Measurements from ENCODE around the gene PLEKHJ1.

The PLEKHJ1 gene

DNA sequence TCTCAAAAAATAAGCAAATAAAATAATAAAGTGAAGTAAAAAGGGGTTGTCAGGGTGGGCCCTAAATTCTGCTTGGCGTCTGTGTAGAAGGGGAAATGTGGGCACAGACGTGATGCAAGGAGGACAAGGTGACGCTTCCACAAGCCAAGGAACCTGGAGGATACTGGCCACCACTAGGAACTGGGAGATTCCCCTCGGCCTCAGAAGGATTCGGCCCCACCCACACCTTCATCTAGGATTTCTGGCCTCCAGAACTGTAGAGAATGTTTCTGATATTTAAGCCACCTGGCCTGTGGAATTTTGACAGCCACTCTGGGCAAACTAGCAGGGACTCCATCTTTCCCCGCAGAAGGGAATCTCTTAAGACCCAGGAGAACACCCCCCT lies 1.1 kb downstream of the PLEKHJ1 start:
- DNase-seq (ENCODE audit: low read depth), result no peak

DNA sequence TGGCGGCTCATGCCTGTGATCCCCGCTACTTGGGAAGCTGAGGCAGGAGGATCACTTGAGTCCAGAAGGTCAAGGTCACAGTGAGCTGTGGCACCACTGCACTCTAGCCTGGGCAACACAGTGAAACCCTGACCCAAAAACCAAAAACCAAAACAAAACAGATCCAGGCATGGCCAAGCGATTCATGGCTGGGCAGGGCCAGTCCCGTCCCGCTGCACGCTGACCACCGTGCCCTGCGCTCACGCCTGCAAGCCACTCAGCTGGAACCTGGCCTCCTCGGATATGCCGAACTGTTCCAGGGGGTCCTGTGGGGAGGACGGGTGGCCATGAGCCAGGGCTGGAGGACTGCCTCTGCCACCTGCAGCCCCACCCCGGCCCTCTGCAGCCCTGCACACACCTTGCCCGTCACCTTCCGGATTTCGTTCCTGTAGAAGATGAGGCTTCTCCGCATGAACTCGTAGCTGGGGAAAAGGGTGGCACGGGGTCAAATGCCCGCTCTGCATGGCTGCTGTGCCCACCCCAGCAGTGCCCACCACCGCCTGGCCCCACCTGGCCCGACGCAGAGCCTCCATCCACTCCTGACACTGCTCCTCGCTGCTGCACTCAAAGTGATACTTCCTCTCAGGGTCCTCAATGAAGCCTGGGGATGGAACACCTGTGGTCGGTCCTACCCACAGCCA lies 2.4 kb downstream of the PLEKHJ1 start:
- no peak for DNase-seq (ENCODE audit: low read depth)

DNA sequence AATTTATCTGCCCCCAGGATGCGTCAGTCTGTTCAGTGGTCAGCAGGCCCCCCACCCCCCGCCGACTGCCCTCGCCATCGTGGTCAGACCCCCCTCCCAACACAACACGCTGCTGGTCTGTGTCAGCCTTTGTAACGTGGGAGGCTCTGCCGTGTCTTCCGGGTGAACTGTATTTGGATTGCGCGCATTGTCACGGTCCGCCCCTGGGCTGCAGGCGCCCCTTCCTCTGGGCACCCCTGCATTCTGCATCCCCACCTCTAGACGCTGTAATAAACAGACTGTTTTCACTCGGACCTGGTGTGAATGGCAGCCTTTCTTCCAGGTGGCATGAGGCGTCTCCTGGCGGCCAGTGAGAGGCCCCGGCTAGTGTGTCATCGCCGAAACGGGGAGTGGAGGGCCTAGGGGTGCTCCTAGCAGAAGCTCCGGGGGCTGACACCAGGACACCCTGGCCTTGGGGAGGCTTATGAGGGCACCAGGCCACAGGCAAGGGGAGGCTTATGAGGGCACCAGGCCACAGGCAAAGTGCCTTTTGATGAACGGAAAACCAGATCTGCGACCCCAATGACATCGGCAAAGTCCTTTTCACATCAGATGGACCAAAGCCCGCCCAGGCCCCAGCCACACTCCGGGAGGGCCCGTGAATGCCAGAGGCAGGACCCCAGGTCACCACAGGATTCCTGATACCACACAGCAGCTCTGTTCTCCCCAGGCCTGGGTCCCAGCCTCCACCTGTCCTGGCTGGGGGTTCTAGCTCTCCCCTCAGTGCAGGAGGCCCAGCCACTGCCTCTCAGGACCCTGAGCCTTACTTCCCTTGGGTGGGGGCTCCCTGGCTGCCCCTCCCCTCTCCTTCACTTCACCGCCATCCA lies 3.6 kb downstream of the PLEKHJ1 start:
- no peak for DNase-seq (ENCODE audit: low read depth)

DNA sequence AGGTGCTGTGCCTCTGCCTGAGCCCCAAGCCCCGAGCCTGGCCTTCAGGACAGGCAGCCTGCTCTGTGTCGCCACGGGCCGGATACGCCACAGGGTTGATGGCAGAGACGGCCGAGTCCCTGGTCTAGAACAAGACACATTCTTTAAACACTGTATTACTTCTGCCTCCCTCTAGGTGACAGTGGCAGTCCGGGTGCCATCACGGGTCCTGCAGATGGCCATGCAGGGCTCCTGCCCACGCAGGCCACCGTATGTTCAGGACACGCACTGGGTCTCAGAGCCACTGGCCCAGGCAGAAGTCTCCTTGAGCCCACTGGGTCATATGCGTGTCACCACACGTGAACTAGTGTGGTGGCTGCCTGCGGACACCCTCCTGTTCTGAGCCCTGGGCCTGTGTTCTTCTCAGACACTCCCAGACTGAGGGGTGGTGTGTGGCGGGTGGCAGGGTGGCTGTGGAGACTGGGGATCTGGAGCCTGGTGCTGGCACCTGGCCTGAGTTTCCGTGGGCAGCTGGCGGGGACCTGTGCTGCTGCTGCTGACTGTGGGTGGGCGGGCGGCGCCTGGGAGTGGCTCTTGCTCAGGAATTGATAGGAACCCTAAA lies 4.4 kb downstream of the PLEKHJ1 start:
- DNase-seq (ENCODE audit: low read depth), result no peak

DNA sequence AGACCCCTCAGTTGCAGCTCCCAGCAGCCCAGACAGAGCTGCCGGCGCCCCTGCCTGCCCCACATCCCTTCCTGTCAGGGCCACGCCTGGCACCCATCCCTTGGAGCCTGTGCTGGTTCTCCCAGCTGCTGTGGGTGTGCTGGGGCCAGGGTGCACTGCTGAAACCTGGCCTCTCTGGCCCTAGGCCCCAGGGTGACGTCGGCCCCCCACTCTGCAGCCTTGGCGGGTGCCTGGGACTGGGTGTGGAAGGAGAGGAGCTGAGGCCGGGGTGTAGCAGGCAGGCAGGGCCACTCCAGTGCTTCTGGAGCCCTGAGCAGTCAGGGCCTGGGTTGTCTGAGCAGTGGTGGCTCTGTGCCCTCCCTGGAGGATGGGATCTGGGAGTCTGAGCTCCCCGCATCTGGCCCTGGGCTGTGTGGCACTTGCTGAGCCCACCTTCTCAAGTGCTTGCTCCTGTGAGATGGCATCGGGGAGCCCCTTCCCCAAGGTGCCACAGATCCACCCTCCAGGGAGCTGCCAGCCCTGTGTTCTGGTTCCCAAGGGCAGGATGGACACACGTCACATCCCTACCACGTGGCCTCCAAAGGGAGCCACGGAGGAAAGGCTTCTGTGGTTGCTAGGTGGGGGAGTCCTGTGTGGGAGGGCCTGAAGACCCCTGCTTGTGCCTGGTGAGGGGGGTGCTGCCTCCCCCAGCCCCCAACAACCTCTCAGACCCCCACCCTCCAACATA lies 5.2 kb downstream of the PLEKHJ1 start:
- DNase-seq (ENCODE audit: low read depth), result no peak

DNA sequence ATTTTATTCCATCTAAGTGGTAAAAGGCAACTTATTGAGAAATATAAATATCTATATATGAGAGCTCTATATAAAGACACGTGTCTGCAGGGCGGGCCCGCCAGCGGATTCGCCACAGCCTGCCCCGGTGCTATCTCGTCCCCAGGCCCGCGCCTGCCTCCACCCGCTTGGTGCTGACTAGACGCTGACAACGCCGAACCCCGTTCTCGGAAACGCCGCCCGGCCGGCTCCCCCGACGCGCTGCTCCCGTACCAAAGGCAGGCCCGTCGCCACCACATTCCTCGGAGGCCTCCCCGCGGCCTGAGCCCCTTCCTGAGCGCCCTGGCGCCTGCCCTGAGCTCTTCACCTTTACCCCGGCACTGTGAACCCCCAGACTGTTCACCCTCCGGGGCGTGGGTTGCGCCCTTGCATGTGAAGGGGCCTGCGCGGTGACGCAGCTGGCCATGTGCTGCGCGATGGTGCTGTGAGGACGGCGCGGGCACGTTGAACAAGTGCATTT lies 6.0 kb downstream of the PLEKHJ1 start:
- DNase-seq (ENCODE audit: low read depth), result no peak

DNA sequence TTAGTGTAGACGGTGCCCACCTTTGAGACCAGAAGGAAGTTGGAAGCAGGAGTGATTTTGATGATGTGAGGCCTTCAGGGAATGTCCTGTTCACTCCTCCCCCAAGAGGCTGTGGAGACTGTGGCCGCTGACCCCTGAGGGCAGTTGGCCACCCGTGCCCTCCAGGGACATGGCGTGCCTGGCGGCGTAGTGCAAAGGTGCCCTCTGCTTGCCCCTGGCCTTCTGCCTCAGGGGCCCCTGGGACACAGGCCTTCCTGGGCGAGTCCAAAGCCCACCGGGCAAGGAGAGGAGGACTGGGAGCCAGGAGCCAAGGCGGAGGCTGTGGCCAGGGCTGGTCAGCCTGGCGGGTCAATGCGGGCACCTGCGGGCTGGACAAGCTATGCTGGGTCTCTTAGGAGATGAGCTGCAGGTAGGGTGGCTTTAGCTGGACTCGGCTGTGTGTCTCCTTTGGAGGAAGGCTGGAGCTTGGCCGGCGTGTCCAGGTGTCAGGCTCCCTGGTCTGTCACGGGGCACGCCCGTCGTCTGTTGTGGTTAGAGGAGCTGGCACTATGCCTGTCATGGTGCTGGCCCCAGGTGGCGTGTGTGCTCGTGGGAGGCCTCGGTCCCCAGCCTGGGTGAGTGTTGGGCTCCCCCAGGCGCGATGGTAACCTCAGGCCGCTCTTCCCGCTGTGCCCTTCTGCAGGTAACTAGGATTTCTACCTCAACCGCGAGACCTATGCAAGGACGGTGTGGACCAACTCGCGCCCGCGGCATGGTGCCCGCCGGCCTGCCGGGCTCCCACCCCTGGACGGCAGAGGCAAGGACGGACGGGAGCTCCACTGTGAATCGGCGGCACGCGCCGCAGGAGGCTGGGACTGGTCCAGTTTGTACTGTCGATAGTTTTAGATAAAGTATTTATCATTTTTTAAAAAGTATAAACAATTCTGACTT lies 6.8 kb downstream of the PLEKHJ1 start:
- DNase-seq (ENCODE audit: low read depth), result no peak

DNA sequence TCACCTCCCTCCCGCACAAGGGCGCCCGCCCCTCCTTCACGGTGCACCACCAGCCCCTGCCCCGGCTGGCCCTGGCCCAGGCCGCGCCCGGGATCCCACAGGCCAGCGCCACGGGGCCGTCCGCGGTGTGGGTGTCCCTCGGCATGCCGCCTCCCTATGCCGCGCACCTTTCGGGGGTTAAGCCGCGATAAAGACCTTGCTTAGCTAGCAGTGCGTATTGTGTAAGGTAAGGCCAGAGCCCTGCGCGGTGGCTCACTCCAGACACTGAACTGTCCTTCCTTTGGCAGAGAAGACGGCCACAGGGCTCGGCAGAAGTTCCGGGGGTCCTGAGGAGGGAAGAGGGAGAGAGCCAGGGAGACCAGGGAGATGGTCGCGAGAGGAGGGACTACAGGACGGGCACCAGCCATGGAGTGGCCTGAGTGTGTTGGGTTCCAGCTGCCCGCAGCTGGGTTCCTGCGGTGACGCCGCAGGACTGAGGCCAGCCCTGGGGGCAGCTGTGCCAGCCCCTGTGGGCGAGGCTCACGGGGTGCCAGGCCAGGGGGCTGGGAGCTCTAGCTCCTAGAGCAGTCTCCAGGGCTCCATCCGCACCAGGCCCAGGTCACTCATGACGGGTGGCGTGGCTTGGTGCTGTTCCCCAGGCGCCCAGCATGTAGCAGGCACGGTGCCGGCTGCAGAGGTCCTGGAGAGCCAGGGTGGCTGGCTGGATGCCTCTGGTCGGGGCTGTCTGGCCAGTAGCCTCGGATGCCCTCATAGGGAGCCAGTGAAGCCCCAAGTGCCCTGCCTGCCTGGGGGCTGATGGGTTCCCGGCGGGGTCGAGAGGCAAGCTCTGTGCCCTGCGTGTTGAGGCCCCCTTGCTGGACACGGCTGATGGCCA lies 7.7 kb downstream of the PLEKHJ1 start:
- DNase-seq (ENCODE audit: low read depth), result no peak

DNA sequence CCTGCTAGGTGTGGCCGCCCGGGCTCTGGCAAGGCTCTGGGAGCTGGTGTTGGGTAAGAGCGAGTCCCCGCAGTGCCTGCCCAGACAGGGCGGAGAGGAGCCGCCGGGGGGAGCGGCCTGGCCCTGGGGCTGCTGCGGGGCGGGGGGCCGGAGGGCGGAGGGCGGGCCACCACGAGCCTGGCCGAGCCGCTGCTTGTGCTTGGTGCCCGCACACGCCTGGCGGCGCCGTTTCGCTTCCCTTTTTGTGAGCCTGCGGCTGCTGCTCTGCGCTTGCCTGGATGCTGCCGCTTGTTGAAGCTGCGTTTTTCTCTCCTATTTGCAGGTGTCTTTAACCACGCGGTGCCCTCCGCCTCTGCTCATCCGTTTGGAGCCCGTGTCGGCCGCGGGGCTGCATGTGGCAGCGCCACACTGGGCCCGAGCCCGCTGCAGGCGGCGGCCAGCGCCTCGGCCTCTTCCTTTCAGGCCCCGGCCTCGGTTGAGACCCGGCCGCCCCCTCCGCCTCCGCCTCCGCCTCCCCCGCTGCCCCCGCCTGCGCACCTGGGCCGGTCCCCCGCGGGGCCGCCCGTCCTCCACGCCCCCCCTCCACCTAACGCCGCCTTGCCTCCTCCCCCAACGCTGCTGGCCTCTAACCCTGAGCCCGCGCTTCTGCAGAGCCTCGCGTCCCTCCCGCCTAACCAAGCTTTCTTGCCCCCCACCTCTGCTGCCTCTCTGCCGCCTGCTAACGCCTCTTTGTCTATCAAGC lies 8.5 kb downstream of the PLEKHJ1 start:
- DNase-seq (ENCODE audit: low read depth), result no peak

DNA sequence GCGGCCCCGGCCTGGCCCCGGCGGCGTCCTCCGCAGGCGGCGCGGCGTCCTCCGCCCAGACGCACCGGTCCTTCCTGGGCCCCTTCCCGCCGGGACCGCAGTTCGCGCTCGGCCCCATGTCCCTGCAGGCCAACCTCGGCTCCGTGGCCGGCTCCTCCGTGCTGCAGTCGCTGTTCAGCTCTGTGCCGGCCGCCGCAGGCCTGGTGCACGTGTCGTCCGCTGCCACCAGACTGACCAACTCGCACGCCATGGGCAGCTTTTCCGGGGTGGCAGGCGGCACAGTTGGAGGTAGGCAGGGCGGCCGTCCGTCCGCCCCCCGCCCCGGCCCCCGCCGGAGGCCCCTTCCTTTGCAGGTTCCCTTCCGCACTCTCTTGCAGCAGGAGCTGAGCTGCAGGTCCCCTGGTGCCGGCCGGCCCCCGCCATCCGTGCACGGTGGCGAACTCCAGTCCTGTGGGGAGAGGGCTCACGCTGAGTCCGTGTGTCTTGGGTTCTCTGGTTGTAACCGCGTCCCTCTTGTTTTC lies 9.2 kb downstream of the PLEKHJ1 start:
- no peak for DNase-seq (ENCODE audit: low read depth)

DNA sequence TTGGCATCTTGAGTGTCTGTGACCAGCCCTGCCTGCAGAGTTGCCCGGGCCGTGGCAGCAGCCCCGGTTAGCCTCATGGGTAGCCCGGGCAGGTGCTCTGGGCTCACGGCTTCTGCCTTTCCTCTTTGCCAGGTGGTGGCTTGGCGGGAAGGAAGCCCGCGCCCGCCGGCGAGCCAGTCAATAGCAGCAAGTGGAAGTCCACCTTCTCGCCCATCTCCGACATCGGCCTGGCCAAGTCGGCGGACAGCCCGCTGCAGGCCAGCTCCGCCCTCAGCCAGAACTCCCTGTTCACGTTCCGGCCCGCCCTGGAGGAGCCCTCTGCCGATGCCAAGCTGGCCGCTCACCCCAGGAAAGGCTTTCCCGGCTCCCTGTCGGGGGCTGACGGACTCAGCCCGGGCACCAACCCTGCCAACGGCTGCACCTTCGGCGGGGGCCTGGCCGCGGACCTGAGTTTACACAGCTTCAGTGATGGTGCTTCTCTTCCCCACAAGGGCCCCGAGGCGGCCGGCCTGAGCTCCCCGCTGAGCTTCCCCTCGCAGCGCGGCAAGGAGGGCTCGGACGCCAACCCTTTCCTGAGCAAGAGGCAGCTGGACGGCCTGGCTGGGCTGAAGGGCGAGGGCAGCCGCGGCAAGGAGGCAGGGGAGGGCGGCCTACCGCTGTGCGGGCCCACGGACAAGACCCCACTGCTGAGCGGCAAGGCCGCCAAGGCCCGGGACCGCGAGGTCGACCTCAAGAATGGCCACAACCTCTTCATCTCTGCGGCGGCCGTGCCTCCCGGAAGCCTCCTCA lies 9.9 kb downstream of the PLEKHJ1 start:
- DNase-seq (ENCODE audit: low read depth), result no peak

DNA sequence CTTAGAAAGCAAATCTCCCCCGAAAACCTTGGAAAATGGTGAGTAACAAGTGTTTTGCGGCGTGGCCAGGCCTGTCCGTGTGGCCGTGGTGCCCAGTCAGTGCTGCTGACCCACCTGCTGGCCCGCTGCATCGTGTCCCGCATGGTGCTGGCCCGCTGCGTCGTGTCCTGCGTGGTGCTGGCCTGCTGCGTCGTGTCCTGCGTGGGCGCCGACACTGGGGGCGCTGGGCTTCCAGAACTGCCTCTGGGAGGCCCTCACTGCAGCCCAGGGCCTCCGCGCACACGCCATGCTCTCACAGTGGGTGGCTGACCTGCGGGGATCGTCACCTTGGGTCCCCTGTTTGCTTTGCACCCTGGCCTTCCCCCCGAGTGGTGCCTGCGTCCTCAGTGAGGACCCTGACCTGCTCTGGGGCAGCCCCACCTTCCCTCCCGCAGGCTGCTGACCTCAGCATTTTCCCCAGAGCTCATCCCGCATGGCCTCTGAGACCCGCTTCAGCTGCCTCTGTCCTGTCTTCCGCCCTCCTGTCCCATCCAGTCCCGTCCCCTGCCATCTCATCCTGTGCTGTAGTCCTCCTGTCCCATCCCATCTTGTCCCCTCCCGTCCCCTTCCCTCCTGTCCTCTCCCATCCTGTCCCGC lies 10.6 kb downstream of the PLEKHJ1 start:
- DNase-seq (ENCODE audit: low read depth), result no peak

DNA sequence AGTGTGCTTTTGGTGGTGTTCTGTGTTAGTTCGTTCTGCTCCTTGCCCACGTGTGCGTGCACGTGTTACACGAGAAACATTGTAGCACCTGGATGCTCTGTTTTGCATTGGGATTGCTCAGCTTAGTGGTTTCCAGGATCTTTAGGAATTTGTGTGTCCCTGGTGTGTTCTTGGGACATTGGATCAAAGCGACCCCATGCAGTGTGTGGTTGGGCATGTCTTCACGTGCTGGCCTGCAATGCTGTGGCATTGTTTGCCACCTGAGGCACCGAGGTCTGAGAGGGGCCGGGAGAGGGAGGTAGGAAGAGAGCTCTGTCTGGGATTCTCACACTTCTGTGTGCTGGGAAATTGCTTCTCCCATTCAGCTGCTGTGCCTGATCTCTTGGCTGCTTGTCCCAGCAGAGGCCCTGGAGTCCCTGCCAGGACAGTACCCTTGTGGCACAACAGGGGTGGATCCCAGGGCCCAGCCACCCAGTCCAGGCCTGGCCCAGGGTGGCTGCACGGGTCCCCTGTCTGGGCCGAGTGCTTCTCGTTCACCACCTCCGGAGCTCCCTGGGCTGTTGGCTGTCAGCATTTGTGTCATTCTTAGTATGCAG lies 11.3 kb downstream of the PLEKHJ1 start:
- no peak for DNase-seq (ENCODE audit: low read depth)

DNA sequence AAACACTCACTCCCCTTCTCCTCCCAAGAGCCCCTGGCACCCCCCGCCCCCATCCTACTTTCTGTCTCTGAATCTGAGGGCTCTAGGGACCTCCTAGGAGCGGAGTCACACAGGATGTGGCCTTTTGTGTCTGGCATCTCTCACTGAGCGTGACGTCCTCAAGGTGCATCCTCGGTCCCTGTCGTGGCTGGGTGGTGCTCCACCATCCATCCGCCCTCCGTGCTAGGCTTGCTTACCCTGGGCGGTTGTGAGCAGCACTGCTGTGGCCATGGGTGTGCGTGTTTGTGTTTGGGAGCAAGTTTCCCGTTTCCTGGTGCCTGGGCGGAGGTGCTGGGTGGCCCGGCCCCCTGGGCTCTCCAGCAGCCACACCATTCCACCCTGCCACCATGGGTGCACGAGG lies 12.2 kb downstream of the PLEKHJ1 start:
- no peak for DNase-seq (ENCODE audit: low read depth)

DNA sequence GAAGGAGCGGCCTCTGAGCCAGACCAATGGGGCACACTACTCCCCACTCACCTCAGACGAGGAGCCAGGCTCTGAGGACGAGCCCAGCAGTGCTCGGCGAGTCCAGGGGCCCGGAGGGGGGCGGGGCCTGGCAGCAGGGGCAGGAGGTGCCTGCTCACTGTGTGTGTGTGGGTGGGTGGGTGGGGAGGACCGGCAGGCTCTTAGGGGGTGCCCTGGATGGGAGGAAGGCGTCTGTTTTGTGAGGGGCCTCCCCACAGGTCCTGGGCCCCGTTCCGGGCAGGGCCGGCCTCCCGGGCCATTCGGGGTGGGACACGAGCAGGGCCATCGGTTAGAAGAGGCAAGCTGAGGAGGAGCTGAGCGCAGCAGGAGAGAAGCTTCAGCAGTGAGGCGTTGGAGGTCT lies 12.7 kb downstream of the PLEKHJ1 start:
- no peak for DNase-seq (ENCODE audit: low read depth)

DNA sequence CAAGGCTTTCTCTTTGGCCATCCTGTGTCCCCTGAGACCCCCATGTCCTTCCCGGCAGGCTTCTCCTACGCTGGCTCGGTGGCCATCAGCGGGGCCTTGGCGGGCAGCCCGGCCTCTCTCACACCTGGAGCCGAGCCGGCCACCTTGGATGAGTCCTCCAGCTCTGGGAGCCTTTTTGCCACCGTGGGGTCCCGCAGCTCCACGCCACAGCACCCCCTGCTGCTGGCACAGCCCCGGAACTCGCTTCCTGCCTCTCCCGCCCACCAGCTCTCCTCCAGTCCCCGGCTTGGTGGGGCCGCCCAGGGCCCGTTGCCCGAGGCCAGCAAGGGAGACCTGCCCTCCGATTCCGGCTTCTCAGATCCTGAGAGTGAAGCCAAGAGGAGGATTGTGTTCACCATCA lies 14.2 kb downstream of the PLEKHJ1 start:
- DNase-seq (ENCODE audit: low read depth), result no peak

DNA sequence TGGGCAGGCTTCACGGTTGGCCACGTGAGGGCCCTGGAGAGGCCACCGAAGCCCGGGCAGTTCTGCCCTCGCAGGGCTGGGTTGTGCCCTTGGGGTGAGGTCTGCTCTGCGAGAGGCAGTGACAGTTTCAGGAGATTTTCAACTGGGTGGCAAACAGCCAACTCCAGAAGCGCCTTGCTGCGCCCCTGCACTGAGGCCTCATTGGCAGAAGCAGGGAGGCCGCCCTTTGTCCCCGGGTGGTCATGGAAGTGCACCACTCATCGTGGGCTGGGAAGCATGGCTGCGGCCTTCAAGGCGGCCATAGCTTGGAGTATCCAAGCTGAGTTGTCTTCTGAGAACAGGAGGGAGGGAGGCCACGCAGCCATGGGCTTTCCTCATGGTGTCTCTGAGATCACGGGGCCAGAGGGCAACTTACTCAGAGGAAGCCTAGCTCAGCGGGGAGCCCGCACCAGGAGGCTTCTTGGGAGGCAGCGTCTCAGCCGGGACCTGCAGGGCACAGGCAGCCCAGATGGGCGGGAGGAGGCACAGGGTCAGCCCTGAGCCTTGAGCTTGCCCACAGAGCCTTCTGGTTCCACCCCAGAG lies 14.8 kb downstream of the PLEKHJ1 start:
- peak; percentile 11 for DNase-seq (ENCODE audit: low read depth)

All from EH (cell line).